Kidney glomerular epithelial cell (primary cell): ENCODE results near the gene MANF.

Experiments
- DNase-seq: peaks from one replicate; lab custom pipeline; 2025; lab: John Stamatoyannopoulos, UW

MANF gene

GRCh38 chr3:51390246-51391074 lies 5.4 kb downstream of the MANF start:
- no peak for DNase-seq

- DNase-seq, result peak; percentile 93
Observed at GRCh38 chr3:51391075-51391565, 6.0 kb downstream of the MANF start, which contains the start of gene RBM15B. Gene RBM15B, plus strand, starts transcription at chr3:51391285. Its CDS starts 115 bp downstream, at chr3:51391400.

- no peak for DNase-seq
Observed at GRCh38 chr3:51391566-51392354, 6.7 kb downstream of the MANF start.

GRCh38 chr3:51392355-51393133 lies 7.5 kb downstream of the MANF start:
- DNase-seq, result no peak

- no peak for DNase-seq
Observed at GRCh38 chr3:51393134-51393495, 8.0 kb downstream of the MANF start.

- DNase-seq, result no peak
Observed at GRCh38 chr3:51393564-51393963, 8.5 kb downstream of the MANF start.

- DNase-seq, result no peak
Observed at GRCh38 chr3:51394541-51394940, 9.4 kb downstream of the MANF start.

- no peak for DNase-seq
Observed at GRCh38 chr3:51395493-51396213, 10.6 kb downstream of the MANF start.

GRCh38 chr3:51396401-51396800 lies 11.3 kb downstream of the MANF start:
- no peak for DNase-seq

- no peak for DNase-seq
Observed at GRCh38 chr3:51397392-51397791, 12.3 kb downstream of the MANF start.

- DNase-seq, result no peak
Observed at GRCh38 chr3:51398595-51399310, 13.7 kb downstream of the MANF start.

GRCh38 chr3:51400166-51400565 lies 15.1 kb downstream of the MANF start:
- no peak for DNase-seq

GRCh38 chr3:51401735-51402134 lies 16.6 kb downstream of the MANF start:
- no peak for DNase-seq

GRCh38 chr3:51403675-51404074 lies 18.6 kb downstream of the MANF start:
- DNase-seq, result no peak

- no peak for DNase-seq
Observed at GRCh38 chr3:51408021-51408420, 22.9 kb downstream of the MANF start.

GRCh38 chr3:51408813-51409212 lies 23.7 kb downstream of the MANF start:
- no peak for DNase-seq

- no peak for DNase-seq
Observed at GRCh38 chr3:51422211-51422610, 37.1 kb downstream of the MANF start.

GRCh38 chr3:51426921-51427320 lies 41.8 kb downstream of the MANF start:
- no peak for DNase-seq

GRCh38 chr3:51429138-51429537 lies 44.0 kb downstream of the MANF start:
- no peak for DNase-seq

GRCh38 chr3:51434110-51434509 lies 49.0 kb downstream of the MANF start:
- no peak for DNase-seq

GRCh38 chr3:51434746-51435327 lies 49.7 kb downstream of the MANF start:
- DNase-seq, result peak; percentile 9
